ENCODE measurements around the gene COX5A. TPM values are rescaled to one million over a fixed set of nuclear protein-coding genes. Genes with fewer than 3 reads are reported as not detected.

COX5A gene
- total and polyA plus RNA-seq, 2 donors from 2014 or later: 150 to 701 TPM

- peak in 1 of 5 donors; percentile 33 for DNase-seq
- no peak overlapping the region for H3K9ac ChIP-seq (ENCODE audit: low read length in 3 of 3)
- H3K27me3 ChIP-seq (ENCODE audit: control insufficient read depth, insufficient read depth, low read length): peaks cover 7% of the 10 kb centered on the region
- H3K4me1 ChIP-seq (ENCODE audit: control insufficient read depth in 2 of 3, insufficient read depth in 2 of 3, low read depth in 1 of 3, low read length in 3 of 3): peaks cover 0 to 18% (median 9%) of the 10 kb centered on the region in 3 donors
- no peak for FAIRE-seq
- no peaks in the 10 kb centered on the region for H3K9me3 ChIP-seq (ENCODE audit: control insufficient read depth in 2 of 3, insufficient read depth in 1 of 3, low read length in 3 of 3)
- intact Hi-C loops (cut with DNase I): no loop called here
- TF ChIP-seq CTCF (IDR thresholded peaks at IDR 0.05; ENCODE audit: borderline replicate concordance, extremely low read depth, insufficient read depth): no peak
- no peak overlapping the region for H3K27ac ChIP-seq (ENCODE audit: low read depth in 2 of 2, low read length in 2 of 2)
- no peak overlapping the region for H3K4me3 ChIP-seq (ENCODE audit: low read length in 3 of 3)
- no peaks in the 10 kb centered on the region for H3K36me3 ChIP-seq (ENCODE audit: control insufficient read depth in 2 of 3, insufficient read depth in 3 of 3, low read length in 3 of 3)
Observed at GRCh38 chr15:74960286-74960685, 22.4 kb upstream of the COX5A start.

- intact Hi-C loops (cut with DNase I): no loop called here
- H3K27me3 ChIP-seq (ENCODE audit: control insufficient read depth, insufficient read depth, low read length): peaks cover 7% of the 10 kb centered on the region
- no peak overlapping the region for H3K9ac ChIP-seq (ENCODE audit: low read length in 3 of 3)
- no peaks in the 10 kb centered on the region for H3K36me3 ChIP-seq (ENCODE audit: control insufficient read depth in 2 of 3, insufficient read depth in 3 of 3, low read length in 3 of 3)
- no peak overlapping the region for H3K4me3 ChIP-seq (ENCODE audit: low read length in 3 of 3)
- H3K27ac ChIP-seq (ENCODE audit: low read depth in 2 of 2, low read length in 2 of 2): no peak overlapping the region
- H3K4me1 ChIP-seq (ENCODE audit: control insufficient read depth in 2 of 3, insufficient read depth in 2 of 3, low read depth in 1 of 3, low read length in 3 of 3): peaks cover 0 to 18% (median 12%) of the 10 kb centered on the region in 3 donors
- DNase-seq (no peak), FAIRE-seq (no peak)
- TF ChIP-seq CTCF (IDR thresholded peaks at IDR 0.05; ENCODE audit: borderline replicate concordance, extremely low read depth, insufficient read depth): no peak
- H3K9me3 ChIP-seq (ENCODE audit: control insufficient read depth in 2 of 3, insufficient read depth in 1 of 3, low read length in 3 of 3): no peaks in the 10 kb centered on the region
Observed at GRCh38 chr15:74959586-74959939, 21.7 kb upstream of the COX5A start.

- Histone ChIP-seq H3K4me3 (ENCODE audit: low read length in 3 of 3) (peak overlapping the region in 2 of 3 donors; percentile 28 to 55), H3K9ac (ENCODE audit: low read length in 3 of 3) (peak overlapping the region in 1 of 3 donors; percentile 46), H3K4me1 (ENCODE audit: control insufficient read depth in 2 of 3, insufficient read depth in 2 of 3, low read depth in 1 of 3, low read length in 3 of 3) (peaks cover 0 to 18% (median 12%) of the 10 kb centered on the region in 3 donors), H3K9me3 (ENCODE audit: control insufficient read depth in 2 of 3, insufficient read depth in 1 of 3, low read length in 3 of 3) (no peaks in the 10 kb centered on the region), H3K36me3 (ENCODE audit: control insufficient read depth in 2 of 3, insufficient read depth in 3 of 3, low read length in 3 of 3) (no peaks in the 10 kb centered on the region), H3K27me3 (ENCODE audit: control insufficient read depth, insufficient read depth, low read length) (peaks cover 7% of the 10 kb centered on the region), H3K27ac (ENCODE audit: low read depth in 2 of 2, low read length in 2 of 2) (no peak overlapping the region)
- DNase-seq (peak in 4 of 5 donors; percentile 41 to 72 (median 64)), FAIRE-seq (no peak)
- intact Hi-C loops (cut with DNase I): no loop called here
- no peak for TF ChIP-seq CTCF (IDR thresholded peaks at IDR 0.05; ENCODE audit: borderline replicate concordance, extremely low read depth, insufficient read depth)
Observed at GRCh38 chr15:74958908-74959585, 21.2 kb upstream of the COX5A start.
